ENCODE results near the gene MAST1. TPM values are rescaled to one million over a fixed set of nuclear protein-coding genes. Genes with fewer than 3 reads are reported as not detected.

Gene MAST1
- polyA plus RNA-seq (2011; rRNA removed) (0.47 and 0.52 TPM in 2 replicates), polyA minus RNA-seq (2011; rRNA and poly(A)+ RNA removed) (2.0 TPM in 1 of 2 replicates, not detected in the other)

DNA sequence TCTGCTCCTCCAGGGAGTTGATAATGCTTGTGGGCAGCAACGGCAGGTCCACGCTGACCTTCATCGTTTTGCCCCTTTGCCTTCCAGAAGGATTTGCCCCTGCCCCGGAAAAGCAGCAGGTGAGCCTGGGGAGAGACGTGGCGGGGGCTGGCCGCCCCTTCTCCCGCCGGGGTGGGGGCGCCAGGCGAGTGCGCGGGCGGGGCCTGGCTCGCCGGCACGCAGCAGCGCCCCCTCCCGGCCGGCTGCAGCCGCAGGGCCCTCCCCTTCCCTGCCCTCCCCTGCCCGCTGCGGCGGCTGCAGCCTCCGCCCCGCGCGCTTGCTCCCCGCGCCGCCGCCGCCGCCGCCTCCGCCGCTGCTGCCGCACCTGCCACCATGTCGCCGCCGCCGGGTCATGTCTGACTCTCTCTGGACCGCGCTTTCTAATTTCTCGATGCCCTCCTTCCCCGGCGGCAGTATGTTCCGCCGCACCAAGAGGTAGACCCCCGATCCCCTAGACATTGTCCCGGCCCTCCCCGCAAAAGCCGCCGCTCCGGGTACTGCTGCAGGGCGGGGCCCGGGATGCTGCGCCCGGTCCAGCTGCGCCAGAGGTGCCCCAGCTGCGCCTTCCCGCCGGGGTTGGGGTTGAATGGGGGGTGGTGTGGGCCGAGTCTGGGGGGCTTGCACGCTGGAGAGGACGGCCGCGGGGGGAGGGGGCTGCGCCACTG lies at the start of gene MAST1:
MAST1 (plus strand) TSS at position 334 of the 704 bp plus-strand sequence; CDS start at position 392, 58 bp downstream.
- ChIA-PET POLR2A (no interaction called here), CTCF (no interaction called here)
- Histone ChIP-seq H3K27ac (ENCODE audit: low read depth, low read length) (no peak within 1 kb of the TSS), H3K4me3 (ENCODE audit: low read depth, low read length) (peak within 1 kb of the TSS; percentile 35), H3K9me3 (ENCODE audit: control insufficient read depth, insufficient read depth, low read length) (peaks cover 5% of the 10 kb centered on the region; the same call in 1 of the 2 replicates), H3K27me3 (ENCODE audit: control insufficient read depth, insufficient read depth, low read length) (peaks cover 82% of the 10 kb centered on the region)
- DNase-seq (ENCODE audit: low read depth, low spot score): no peak
- TF ChIP-seq, protein P1, sequence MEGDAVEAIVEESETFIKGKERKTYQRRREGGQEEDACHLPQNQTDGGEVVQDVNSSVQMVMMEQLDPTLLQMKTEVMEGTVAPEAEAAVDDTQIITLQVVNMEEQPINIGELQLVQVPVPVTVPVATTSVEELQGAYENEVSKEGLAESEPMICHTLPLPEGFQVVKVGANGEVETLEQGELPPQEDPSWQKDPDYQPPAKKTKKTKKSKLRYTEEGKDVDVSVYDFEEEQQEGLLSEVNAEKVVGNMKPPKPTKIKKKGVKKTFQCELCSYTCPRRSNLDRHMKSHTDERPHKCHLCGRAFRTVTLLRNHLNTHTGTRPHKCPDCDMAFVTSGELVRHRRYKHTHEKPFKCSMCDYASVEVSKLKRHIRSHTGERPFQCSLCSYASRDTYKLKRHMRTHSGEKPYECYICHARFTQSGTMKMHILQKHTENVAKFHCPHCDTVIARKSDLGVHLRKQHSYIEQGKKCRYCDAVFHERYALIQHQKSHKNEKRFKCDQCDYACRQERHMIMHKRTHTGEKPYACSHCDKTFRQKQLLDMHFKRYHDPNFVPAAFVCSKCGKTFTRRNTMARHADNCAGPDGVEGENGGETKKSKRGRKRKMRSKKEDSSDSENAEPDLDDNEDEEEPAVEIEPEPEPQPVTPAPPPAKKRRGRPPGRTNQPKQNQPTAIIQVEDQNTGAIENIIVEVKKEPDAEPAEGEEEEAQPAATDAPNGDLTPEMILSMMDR (IDR thresholded peaks at IDR 0.05; ENCODE audit: low read depth, low read length): no peak

DNA sequence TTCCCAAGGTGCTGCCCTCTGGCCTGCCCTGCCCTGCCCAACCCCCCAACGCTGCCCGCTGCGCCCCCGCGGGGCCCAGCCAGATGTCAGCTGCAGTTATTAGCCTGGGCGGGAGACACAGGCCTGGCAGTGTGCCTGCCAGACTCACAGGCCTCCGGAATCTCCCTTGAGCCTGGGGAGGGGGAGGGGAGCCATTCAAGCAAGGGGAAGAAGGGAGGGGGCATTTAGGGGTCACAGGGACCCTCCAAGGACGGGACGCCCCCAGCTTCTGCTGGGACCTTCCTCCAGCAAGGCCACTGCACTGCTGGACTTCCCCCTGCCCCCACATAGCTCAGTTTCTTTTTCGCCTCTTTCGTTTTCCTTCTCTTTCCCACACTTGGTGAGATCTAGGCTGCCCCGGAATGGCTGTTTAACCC lies 49.6 kb upstream of the MAST1 start:
- DNase-seq (ENCODE audit: low read depth, low spot score): no peak
- H3K27ac ChIP-seq (ENCODE audit: low read depth, low read length): peak overlapping the region; percentile 88
- CTCF ChIA-PET: interaction anchor here (0.6 to 2.3 kb wide), 7 partner anchors 7 to 1077 kb away, joined by 3 to 12 read pairs (median 5); no protein-coding TSS in a partner anchor
- POLR2A ChIA-PET: interaction anchor here (0.6 to 1.9 kb wide), 4 partner anchors 11 to 145 kb away, joined by 3 to 16 read pairs (median 4); partner anchors contain the start of gene FARSA
- peaks cover 10% of the 10 kb centered on the region; the same call in 1 of the 2 replicates for H3K9me3 ChIP-seq (ENCODE audit: control insufficient read depth, insufficient read depth, low read length)
- H3K27me3 ChIP-seq (ENCODE audit: control insufficient read depth, insufficient read depth, low read length): no peaks in the 10 kb centered on the region
- TF ChIP-seq, protein P1 (IDR thresholded peaks at IDR 0.05; ENCODE audit: low read depth, low read length): no peak
- H3K4me3 ChIP-seq (ENCODE audit: low read depth, low read length): peak overlapping the region; percentile 46

DNA sequence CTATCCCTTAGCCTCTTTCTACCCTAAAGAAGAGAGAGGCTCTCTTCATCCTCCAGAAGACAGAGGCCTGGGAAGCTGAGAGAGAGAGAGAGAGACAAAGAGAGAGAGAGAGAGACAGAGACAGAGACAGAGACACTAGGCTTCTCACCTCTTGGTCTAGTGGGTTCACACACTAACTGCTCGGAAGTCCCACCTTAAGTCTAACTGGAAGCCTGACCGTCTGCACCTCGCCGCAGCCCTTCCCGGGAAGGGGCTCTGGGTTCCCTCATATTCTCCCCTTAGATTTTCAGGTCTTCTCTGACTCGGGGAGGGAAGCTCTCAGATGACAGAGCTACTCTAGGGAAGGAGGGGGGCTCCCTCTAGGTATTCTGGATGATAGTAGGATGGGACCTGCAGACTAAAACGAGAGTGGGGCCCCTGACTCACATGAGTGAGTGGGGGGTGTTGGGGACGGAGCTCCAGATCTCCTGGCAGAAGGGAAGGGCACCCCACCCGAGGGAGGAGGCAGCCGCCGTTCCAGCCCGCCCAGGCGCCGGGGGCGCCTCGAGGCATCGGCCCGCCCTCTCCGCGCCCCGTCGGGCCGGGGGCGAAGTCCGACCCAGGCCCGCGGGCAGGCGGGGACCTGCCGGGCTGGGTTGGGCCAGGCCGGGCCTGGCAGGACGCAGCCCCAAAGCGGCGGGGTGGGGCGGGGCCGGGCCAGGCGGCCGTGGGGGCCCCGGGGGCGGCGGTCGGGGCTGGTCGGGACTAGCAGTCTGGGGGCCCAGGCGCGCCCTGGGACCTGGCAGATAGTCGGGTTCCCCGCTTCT lies 49.0 kb upstream of the MAST1 start:
- ChIA-PET CTCF (interaction anchor here (0.6 to 2.3 kb wide), 5 partner anchors 11 to 1076 kb away, joined by 3 to 12 read pairs (median 6); no protein-coding TSS in a partner anchor), POLR2A (interaction anchor here (0.6 to 1.9 kb wide), 5 partner anchors 11 to 157 kb away, joined by 3 to 16 read pairs (median 4); partner anchors contain the start of gene FARSA)
- Histone ChIP-seq H3K4me3 (ENCODE audit: low read depth, low read length) (peak overlapping the region; percentile 46), H3K27ac (ENCODE audit: low read depth, low read length) (peak overlapping the region; percentile 88), H3K27me3 (ENCODE audit: control insufficient read depth, insufficient read depth, low read length) (no peaks in the 10 kb centered on the region), H3K9me3 (ENCODE audit: control insufficient read depth, insufficient read depth, low read length) (peaks cover 10% of the 10 kb centered on the region; the same call in 1 of the 2 replicates)
- no peak for DNase-seq (ENCODE audit: low read depth, low spot score)
- TF ChIP-seq, protein P1 (IDR thresholded peaks at IDR 0.05; ENCODE audit: low read depth, low read length): no peak

DNA sequence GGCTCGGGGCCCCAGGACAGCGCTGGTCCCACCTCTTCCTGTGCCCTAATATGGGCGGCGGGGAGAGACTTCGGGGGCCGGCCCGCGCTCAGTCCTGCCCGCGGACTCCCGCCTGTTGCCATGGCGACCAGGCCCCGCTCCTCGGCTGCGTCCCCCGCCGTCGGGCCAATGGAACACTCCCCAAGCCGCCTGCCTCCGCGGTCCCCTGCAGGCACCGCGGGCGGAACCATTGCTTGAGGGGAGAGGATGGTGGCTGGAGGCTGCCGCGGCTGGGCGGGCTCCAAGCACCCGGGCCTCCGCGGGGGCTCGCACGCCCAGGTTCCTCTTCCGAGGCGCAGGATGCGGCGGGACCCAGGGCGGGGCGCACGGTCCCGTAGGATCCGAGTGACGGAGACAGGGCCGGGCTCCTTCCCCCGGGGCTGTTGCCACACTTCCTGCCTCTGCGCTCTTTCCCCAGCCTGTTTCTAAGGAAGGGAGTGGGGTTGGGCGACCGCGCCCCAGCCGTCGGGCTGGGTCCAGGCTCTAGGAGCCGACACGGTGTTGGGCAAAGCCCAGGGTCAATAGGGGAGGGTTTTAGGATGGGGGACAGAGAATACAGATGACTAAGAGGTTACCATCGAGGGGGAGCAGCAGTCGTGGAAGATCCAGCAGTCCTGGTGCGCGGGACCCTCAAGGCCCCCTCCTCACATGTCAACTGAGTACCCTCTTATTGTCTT lies 48.3 kb upstream of the MAST1 start:
- CTCF ChIA-PET: interaction anchor here (1.6 to 3.6 kb wide), 4 partner anchors 12 to 29 kb away, joined by 5 to 28 read pairs (median 11); no protein-coding TSS in a partner anchor
- POLR2A ChIA-PET: interaction anchor here (0.6 to 4.5 kb wide), 7 partner anchors 7 to 156 kb away, joined by 4 to 157 read pairs (median 11); partner anchors contain the start of genes PRDX2 and THSD8
- TF ChIP-seq, protein P1 (IDR thresholded peaks at IDR 0.05; ENCODE audit: low read depth, low read length): no peak
- Histone ChIP-seq H3K9me3 (ENCODE audit: control insufficient read depth, insufficient read depth, low read length) (peaks cover 10% of the 10 kb centered on the region; the same call in 1 of the 2 replicates), H3K27ac (ENCODE audit: low read depth, low read length) (peak overlapping the region; percentile 91), H3K27me3 (ENCODE audit: control insufficient read depth, insufficient read depth, low read length) (no peaks in the 10 kb centered on the region), H3K4me3 (ENCODE audit: low read depth, low read length) (peak overlapping the region; percentile 57)
- peak; percentile 92 for DNase-seq (ENCODE audit: low read depth, low spot score)

Data from AG04450 (cell line).